Liver (tissue), 9 donors: ENCODE results near the gene QRICH1. TPM values are rescaled to one million over a fixed set of nuclear protein-coding genes. Genes with fewer than 3 reads are reported as not detected.
A peak's percentile ranks its signal among the peaks of the same experiment; 100 is the strongest.

Experiments
- DNase-seq: peaks from one replicate; pipeline ENCODE4 v3.0.0-alpha.2; 2017; ENCODE audit warnings: low spot score
- H3K27ac ChIP-seq, 2 donors: one replicate each; pipeline ENCODE4 v1.7.0; 2013; ENCODE audit warnings: inconsistent platforms in 2 of 2, low read length in 2 of 2, control low read depth in 1 of 2, low read depth in 1 of 2, mild to moderate bottlenecking in 1 of 2
- H3K27me3 ChIP-seq, 4 donors: one replicate each; pipeline versions ENCODE4 v1.6.1 to v1.7.0; 2013; ENCODE audit warnings: low read length in 3 of 4, inconsistent platforms in 1 of 4, mild to moderate bottlenecking in 1 of 4, moderate library complexity in 1 of 4; ENCODE audit not compliant: control insufficient read depth in 4 of 4, insufficient read depth in 4 of 4
- H3K36me3 ChIP-seq, 4 donors: one replicate each; pipeline versions ENCODE4 v1.6.1 to v1.7.0; 2013; ENCODE audit warnings: low read length in 3 of 4, mild to moderate bottlenecking in 3 of 4, low read depth in 1 of 4, moderate library complexity in 1 of 4; ENCODE audit not compliant: control insufficient read depth in 4 of 4, insufficient read depth in 3 of 4
- H3K4me1 ChIP-seq, 4 donors: one replicate each; pipeline versions ENCODE4 v1.6.1 to v1.7.0; 2013; ENCODE audit warnings: low read length in 3 of 4, mild to moderate bottlenecking in 3 of 4, moderate library complexity in 1 of 4; ENCODE audit not compliant: control insufficient read depth in 4 of 4, insufficient read depth in 4 of 4
- H3K4me3 ChIP-seq, 3 donors: one replicate each; pipeline versions ENCODE4 v1.6.1 to v1.7.0; 2013; ENCODE audit warnings: low read length in 3 of 3, control low read depth in 1 of 3, low read depth in 1 of 3, mild to moderate bottlenecking in 1 of 3
- H3K9ac ChIP-seq, 2 donors: one replicate each; pipeline ENCODE4 v1.7.0; 2013; ENCODE audit warnings: low read length in 2 of 2, mild to moderate bottlenecking in 2 of 2, moderate library complexity in 2 of 2, control low read depth in 1 of 2, low read depth in 1 of 2
- H3K9me3 ChIP-seq, 4 donors: one replicate each; pipeline versions ENCODE4 v1.6.1 to v1.7.0; 2013; ENCODE audit warnings: low read length in 3 of 4; ENCODE audit not compliant: control insufficient read depth in 4 of 4
- EGR1 ChIP-seq, 2 donors: IDR thresholded peaks; 2 replicates each; pipeline ENCODE4 v1.6.1; 2016 to 2018; ENCODE audit warnings: antibody characterized with exemption in 2 of 2, low read depth in 2 of 2
- FOXA1 ChIP-seq: IDR thresholded peaks from 2 replicates; pipeline ENCODE4 v1.6.1; 2016; ENCODE audit warnings: antibody characterized with exemption
- FOXA2 ChIP-seq: IDR thresholded peaks from 2 replicates; pipeline ENCODE4 v1.6.1; 2016; ENCODE audit warnings: antibody characterized with exemption
- HNF4A ChIP-seq, 2 donors: conservative IDR thresholded peaks; 2 replicates each; pipeline ENCODE4 v1.6.1; 2016; ENCODE audit warnings: antibody characterized with exemption in 2 of 2, mild to moderate bottlenecking in 2 of 2
- HNF4G ChIP-seq: IDR thresholded peaks from 2 replicates; pipeline ENCODE4 v1.6.1; 2016; ENCODE audit warnings: antibody characterized with exemption
- JUND ChIP-seq, 2 donors: IDR thresholded peaks; 2 replicates each; pipeline ENCODE4 v1.6.1; 2016; ENCODE audit warnings: antibody characterized with exemption in 2 of 2
- MAX ChIP-seq: IDR thresholded peaks from 2 replicates; pipeline ENCODE4 v1.6.1; 2016; ENCODE audit warnings: antibody characterized with exemption
- NR2F2 ChIP-seq: IDR thresholded peaks from 2 replicates; pipeline ENCODE4 v1.6.1; 2016; ENCODE audit warnings: antibody characterized with exemption
- RAD21 ChIP-seq, 2 donors: IDR thresholded peaks; 2 replicates each; pipeline ENCODE4 v1.6.1; 2016; ENCODE audit warnings: antibody characterized with exemption in 2 of 2, mild to moderate bottlenecking in 2 of 2
- RXRA ChIP-seq, 2 donors: IDR thresholded peaks; 2 replicates each; pipeline ENCODE4 v1.6.1; 2017 to 2018; ENCODE audit warnings: antibody characterized with exemption in 2 of 2, mild to moderate bottlenecking in 1 of 2
- SP1 ChIP-seq: IDR thresholded peaks from 2 replicates; pipeline ENCODE4 v1.6.1; 2018; ENCODE audit warnings: antibody characterized with exemption, mild to moderate bottlenecking
- YY1 ChIP-seq: IDR thresholded peaks from 2 replicates; pipeline ENCODE4 v1.6.1; 2016; ENCODE audit warnings: antibody characterized with exemption, mild to moderate bottlenecking
- ZBTB33 ChIP-seq: IDR thresholded peaks from 2 replicates; pipeline ENCODE4 v1.6.1; 2016; ENCODE audit warnings: antibody characterized with exemption
- WGBS: extraction: QIAGEN DNeasy Blood & Tissue Kit; methylation state at CpG from one replicate; pipeline ENCODE4 v1.1.7; 2013; 5-methylcytosine and 5-hydroxymethylcytosine counted together
- polyA plus RNA-seq, 2 donors: library from polyadenylated mRNA; stranded (reverse) in 1 of 2; unstranded in 1 of 2; fragments of 200-250 nt in 1 of 2; fragments of >200 nt in 1 of 2; fragmentation: Nextera tagmentation in 1 of 2; extraction: Ambion mirVana in 1 of 2; gene quantifications; one replicate each; pipeline versions ENCODE4 v1.2.1 to v1.2.3, GENCODE V29; 2013 to 2015
- total RNA-seq, 2 donors: library from RNA; depleted of rRNA; stranded (reverse); fragments of >200 nt; gene quantifications; one replicate each; pipeline ENCODE4 v1.2.3, GENCODE V29; 2014
- TF ChIP-seq, protein P1 (sequence below): IDR thresholded peaks from 2 replicates; pipeline ENCODE4 v1.6.1; 2016; ENCODE audit warnings: antibody characterized with exemption, mild to moderate bottlenecking
- TF ChIP-seq, protein P2 (sequence below): IDR thresholded peaks from 2 replicates; pipeline ENCODE4 v1.6.1; 2016; ENCODE audit warnings: antibody characterized with exemption
- TF ChIP-seq, protein P3 (sequence below): fragments of 150-350 bp; IDR thresholded peaks from 2 replicates; pipeline ENCODE4 v1.5.1; 2017; ENCODE audit warnings: improper control_type of control experiment, low read depth, low read length; ENCODE audit not compliant: missing input control
- donor health status: healthy.
- donor health status: healthy.
- donor health status: healthy.
- donor health status: healthy.
- donor health status: healthy.

The QRICH1 gene
- total and polyA plus RNA-seq, 4 donors = 17.3 to 35.1 (median 25.7) TPM

DNA sequence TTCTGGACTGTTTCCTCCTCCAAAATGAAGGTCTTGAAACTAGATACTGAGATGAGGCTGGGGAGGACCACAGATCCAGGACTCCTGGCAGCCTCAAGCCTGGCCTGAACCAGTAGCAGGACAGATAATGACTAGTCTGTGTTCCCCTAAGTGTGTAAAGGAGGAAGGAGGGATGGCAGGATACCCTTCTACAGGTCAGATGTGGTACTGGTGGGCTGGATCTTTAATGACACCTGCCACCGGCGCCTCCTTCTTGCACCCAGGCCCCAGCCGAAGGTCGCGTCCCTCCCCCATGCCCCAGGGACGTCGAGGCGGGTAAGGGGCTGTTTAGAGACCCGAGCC is 26.2 kb upstream of the QRICH1 start:
- Histone ChIP-seq H3K4me3 (peak overlapping the region; percentile 90 to 94 (median 91)), H3K27ac (peak overlapping the region; percentile 83 to 89), H3K27me3 (no peaks in the 10 kb centered on the region), H3K9ac (peak overlapping the region; percentile 79 to 91), H3K36me3 (peaks cover 23 to 66% (median 40%) of the 10 kb centered on the region in 4 donors), H3K4me1 (peaks cover 4 to 16% (median 13%) of the 10 kb centered on the region in 4 donors), H3K9me3 (no peaks in the 10 kb centered on the region)
- DNase-seq = no peak
- no peak for TF ChIP-seq JUND (IDR thresholded peaks at IDR 0.05)
- no peak for TF ChIP-seq FOXA2
- TF ChIP-seq ZBTB33 = no peak
- TF ChIP-seq, protein P1, sequence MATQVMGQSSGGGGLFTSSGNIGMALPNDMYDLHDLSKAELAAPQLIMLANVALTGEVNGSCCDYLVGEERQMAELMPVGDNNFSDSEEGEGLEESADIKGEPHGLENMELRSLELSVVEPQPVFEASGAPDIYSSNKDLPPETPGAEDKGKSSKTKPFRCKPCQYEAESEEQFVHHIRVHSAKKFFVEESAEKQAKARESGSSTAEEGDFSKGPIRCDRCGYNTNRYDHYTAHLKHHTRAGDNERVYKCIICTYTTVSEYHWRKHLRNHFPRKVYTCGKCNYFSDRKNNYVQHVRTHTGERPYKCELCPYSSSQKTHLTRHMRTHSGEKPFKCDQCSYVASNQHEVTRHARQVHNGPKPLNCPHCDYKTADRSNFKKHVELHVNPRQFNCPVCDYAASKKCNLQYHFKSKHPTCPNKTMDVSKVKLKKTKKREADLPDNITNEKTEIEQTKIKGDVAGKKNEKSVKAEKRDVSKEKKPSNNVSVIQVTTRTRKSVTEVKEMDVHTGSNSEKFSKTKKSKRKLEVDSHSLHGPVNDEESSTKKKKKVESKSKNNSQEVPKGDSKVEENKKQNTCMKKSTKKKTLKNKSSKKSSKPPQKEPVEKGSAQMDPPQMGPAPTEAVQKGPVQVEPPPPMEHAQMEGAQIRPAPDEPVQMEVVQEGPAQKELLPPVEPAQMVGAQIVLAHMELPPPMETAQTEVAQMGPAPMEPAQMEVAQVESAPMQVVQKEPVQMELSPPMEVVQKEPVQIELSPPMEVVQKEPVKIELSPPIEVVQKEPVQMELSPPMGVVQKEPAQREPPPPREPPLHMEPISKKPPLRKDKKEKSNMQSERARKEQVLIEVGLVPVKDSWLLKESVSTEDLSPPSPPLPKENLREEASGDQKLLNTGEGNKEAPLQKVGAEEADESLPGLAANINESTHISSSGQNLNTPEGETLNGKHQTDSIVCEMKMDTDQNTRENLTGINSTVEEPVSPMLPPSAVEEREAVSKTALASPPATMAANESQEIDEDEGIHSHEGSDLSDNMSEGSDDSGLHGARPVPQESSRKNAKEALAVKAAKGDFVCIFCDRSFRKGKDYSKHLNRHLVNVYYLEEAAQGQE = no peak
- no peak for TF ChIP-seq MAX
- TF ChIP-seq YY1 = no peak
- TF ChIP-seq HNF4G = no peak
- no peak for TF ChIP-seq NR2F2
- TF ChIP-seq SP1 = no peak
- TF ChIP-seq, protein P2, sequence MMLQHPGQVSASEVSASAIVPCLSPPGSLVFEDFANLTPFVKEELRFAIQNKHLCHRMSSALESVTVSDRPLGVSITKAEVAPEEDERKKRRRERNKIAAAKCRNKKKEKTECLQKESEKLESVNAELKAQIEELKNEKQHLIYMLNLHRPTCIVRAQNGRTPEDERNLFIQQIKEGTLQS = no peak
- TF ChIP-seq RAD21 (IDR thresholded peaks at IDR 0.05) = no peak
- no peak for TF ChIP-seq FOXA1
- TF ChIP-seq EGR1 (IDR thresholded peaks at IDR 0.05; ENCODE audit: low read depth in 2 of 2) = no peak
- 0% methylated on average over 9 of the region's 9 CpGs for WGBS

DNA sequence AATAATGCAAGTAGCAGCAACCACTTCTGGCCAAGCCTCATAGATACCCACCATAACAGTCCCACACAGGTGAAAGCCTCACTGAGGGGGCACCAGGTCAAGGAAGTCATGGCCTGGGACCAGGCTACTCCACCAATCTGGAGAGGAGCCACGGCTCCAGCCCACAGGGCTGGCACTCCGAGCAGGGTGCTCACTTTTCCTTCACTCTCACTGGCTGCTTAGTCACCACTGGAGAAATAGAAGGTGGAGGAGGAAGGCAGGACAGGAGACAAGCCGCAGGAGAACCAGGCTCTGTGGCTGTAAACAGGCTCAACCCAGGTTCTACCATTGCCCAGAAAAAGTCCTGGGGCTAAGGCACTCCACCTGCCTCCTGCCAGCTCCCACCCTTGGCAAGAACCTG is 25.6 kb upstream of the QRICH1 start:
- Histone ChIP-seq H3K27me3 (no peaks in the 10 kb centered on the region), H3K9me3 (no peaks in the 10 kb centered on the region), H3K36me3 (peaks cover 20 to 66% (median 44%) of the 10 kb centered on the region in 4 donors), H3K27ac (no peak overlapping the region), H3K4me3 (peak overlapping the region in 2 of 3 donors; percentile 91 to 94), H3K4me1 (peaks cover 4 to 16% (median 13%) of the 10 kb centered on the region in 4 donors), H3K9ac (peak overlapping the region; percentile 79 to 91)
- DNase-seq = no peak
- no peak for TF ChIP-seq MAX
- TF ChIP-seq NR2F2 = no peak
- TF ChIP-seq, protein P2 = no peak
- TF ChIP-seq, protein P3, sequence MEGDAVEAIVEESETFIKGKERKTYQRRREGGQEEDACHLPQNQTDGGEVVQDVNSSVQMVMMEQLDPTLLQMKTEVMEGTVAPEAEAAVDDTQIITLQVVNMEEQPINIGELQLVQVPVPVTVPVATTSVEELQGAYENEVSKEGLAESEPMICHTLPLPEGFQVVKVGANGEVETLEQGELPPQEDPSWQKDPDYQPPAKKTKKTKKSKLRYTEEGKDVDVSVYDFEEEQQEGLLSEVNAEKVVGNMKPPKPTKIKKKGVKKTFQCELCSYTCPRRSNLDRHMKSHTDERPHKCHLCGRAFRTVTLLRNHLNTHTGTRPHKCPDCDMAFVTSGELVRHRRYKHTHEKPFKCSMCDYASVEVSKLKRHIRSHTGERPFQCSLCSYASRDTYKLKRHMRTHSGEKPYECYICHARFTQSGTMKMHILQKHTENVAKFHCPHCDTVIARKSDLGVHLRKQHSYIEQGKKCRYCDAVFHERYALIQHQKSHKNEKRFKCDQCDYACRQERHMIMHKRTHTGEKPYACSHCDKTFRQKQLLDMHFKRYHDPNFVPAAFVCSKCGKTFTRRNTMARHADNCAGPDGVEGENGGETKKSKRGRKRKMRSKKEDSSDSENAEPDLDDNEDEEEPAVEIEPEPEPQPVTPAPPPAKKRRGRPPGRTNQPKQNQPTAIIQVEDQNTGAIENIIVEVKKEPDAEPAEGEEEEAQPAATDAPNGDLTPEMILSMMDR = no peak
- no peak for TF ChIP-seq JUND (IDR thresholded peaks at IDR 0.05)
- TF ChIP-seq RAD21 (IDR thresholded peaks at IDR 0.05) = no peak
- TF ChIP-seq, protein P1 = no peak
- TF ChIP-seq SP1 = no peak
- TF ChIP-seq FOXA1 = no peak
- no peak for TF ChIP-seq ZBTB33
- TF ChIP-seq FOXA2 = no peak
- TF ChIP-seq RXRA (IDR thresholded peaks at IDR 0.05) = no peak
- no peak for TF ChIP-seq HNF4G
- no peak for TF ChIP-seq HNF4A (conservative IDR thresholded peaks at IDR 0.05)
- 74% methylated on average over 3 of the region's 3 CpGs for WGBS
